BLaER1 treated with 17β-estradiol and CSF1 and Interleukin-3, amounts not matched to agents 10 nM and 100 nM (cell line): ENCODE data around the gene RAB11FIP3.

Experiments
- H3K27ac ChIP-seq, 11 experiments: shearing (Covaris generic); formaldehyde crosslinking; 2 replicates each; pipeline ENCODE4 v1.8.1; 2022
- H3K27me3 ChIP-seq, 11 experiments: shearing (Covaris generic); formaldehyde crosslinking; 2 replicates each; pipeline ENCODE4 v1.8.1; 2022
- H3K36me3 ChIP-seq, 11 experiments: shearing (Covaris generic); formaldehyde crosslinking; 2 replicates each; pipeline ENCODE4 v1.8.1; 2022
- H3K4me1 ChIP-seq, 10 experiments: shearing (Covaris generic); formaldehyde crosslinking; 2 replicates each; pipeline ENCODE4 v1.8.1; 2022
- H3K4me2 ChIP-seq, 11 experiments: shearing (Covaris generic); formaldehyde crosslinking; 2 replicates each; pipeline ENCODE4 v1.8.1; 2022
- H3K4me3 ChIP-seq, 10 experiments: shearing (Covaris generic); formaldehyde crosslinking; 2 replicates each; pipeline ENCODE4 v1.8.1; 2022
- H3K9ac ChIP-seq, 11 experiments: shearing (Covaris generic); formaldehyde crosslinking; 2 replicates each; pipeline ENCODE4 v1.8.1; 2022
- H3K9me3 ChIP-seq, 11 experiments: shearing (Covaris generic); formaldehyde crosslinking; replicated peaks in 1 of 11; 2 replicates each; pipeline ENCODE4 v1.8.1; 2022
- H4K20me1 ChIP-seq, 11 experiments: shearing (Covaris generic); formaldehyde crosslinking; 2 replicates each; pipeline ENCODE4 v1.8.1; 2022
- Cebpa-rat ChIP-seq, 11 experiments: shearing (Covaris generic); IDR thresholded peaks; 2 replicates each; pipeline ENCODE4 v1.8.1; 2022

The RAB11FIP3 gene

DNA sequence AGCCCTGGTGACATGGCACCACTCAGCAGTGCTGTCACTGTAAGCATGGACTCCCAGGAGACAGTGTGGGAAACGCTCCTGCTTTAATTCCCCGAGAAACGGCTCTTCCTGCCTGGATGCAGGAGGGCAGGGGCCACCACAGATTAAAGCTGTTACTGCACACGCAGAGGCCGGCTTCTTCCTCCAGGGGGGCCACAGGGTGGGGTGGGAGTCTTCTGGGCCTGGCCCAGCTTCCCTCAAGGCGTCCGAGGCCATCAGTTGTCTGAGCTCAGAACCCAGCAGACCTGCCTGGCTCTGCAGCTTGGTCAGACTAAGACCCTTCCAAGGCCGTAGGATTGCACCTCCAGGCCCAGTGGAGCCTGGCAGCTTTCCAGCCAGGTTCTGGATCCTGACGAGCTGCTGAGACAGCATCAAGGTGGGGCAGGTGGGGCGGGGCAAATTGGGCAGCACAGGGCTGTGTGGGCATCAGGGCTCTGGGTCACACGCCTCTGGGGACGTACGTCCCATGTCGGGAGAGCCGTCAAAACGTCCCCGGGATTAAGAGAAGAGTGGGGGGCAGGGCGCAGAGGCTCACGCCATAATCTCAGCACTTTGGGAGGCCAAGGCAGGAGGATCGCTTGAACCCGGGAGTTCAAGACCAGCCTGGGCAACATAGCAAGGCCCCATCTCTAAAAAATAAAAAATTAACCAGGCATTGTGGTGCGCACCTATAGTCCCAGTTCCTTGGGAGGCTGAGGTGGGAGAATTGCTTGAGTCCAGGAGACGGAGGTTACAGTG, 97.1 kb downstream of the RAB11FIP3 start:
- Histone ChIP-seq H3K9me3 (no peaks in the 10 kb centered on the region), H3K4me2 (peak overlapping the region in 2 of 11 experiments; percentile 96 to 100; a peak in 1 of 22 replicates), H3K4me1 (peaks cover 37 to 83% (median 61%) of the 10 kb centered on the region in 10 experiments), H4K20me1 (peaks cover 0 to 88% (median 68%) of the 10 kb centered on the region in 11 experiments; a peak in 21 of 22 replicates), H3K9ac (no peak overlapping the region), H3K27ac (no peak overlapping the region), H3K4me3 (no peak overlapping the region), H3K36me3 (peaks cover 13 to 59% (median 33%) of the 10 kb centered on the region in 11 experiments; a peak in 21 of 22 replicates), H3K27me3 (no peaks in the 10 kb centered on the region)
- TF ChIP-seq Cebpa-rat (IDR thresholded peaks at IDR 0.05), result no peak

DNA sequence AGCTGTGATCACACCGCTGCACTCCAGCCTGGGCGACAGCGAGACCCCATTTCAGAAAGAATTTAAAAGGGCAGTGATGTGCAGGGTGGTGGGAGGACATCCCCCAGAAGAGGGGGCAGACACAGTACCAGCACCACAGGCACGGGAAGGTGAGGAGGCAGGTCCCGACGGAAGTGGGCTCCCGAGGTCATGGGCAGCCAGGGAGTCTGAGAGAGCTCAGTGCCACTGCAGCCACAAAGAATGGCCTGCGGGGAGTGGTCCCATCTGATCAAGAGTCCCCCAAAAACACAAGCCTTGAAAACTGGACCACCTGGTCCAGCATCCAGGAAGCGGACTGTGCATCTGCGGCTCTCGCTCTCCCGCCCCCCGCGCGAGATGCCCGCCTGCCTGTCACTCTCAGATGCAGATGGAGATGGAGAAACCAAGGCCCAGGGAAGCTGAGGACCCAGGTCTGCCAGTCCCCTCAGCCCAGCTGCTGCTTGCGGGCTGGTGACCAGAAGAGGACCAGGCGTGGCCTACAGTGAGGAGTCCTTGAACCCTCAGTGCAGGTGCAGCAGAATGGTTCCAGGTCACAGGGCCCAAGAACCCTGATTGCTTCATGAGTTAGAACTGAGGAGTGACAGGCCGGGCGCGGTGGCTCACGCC, 97.8 kb downstream of the RAB11FIP3 start:
- H3K4me3 ChIP-seq, result no peak overlapping the region
- H3K27me3 ChIP-seq, result no peaks in the 10 kb centered on the region
- H3K27ac ChIP-seq, result no peak overlapping the region
- peaks cover 0 to 82% (median 62%) of the 10 kb centered on the region in 11 experiments; a peak in 21 of 22 replicates for H4K20me1 ChIP-seq
- no peak for TF ChIP-seq Cebpa-rat (IDR thresholded peaks at IDR 0.05)
- peaks cover 12 to 52% (median 32%) of the 10 kb centered on the region in 11 experiments; a peak in 21 of 22 replicates for H3K36me3 ChIP-seq
- H3K4me1 ChIP-seq, result peaks cover 37 to 79% (median 61%) of the 10 kb centered on the region in 10 experiments
- H3K9me3 ChIP-seq, result no peaks in the 10 kb centered on the region
- no peak overlapping the region for H3K9ac ChIP-seq
- H3K4me2 ChIP-seq, result peak overlapping the region in 10 of 11 experiments; percentile 15 to 100 (median 98); a peak in 15 of 22 replicates

DNA sequence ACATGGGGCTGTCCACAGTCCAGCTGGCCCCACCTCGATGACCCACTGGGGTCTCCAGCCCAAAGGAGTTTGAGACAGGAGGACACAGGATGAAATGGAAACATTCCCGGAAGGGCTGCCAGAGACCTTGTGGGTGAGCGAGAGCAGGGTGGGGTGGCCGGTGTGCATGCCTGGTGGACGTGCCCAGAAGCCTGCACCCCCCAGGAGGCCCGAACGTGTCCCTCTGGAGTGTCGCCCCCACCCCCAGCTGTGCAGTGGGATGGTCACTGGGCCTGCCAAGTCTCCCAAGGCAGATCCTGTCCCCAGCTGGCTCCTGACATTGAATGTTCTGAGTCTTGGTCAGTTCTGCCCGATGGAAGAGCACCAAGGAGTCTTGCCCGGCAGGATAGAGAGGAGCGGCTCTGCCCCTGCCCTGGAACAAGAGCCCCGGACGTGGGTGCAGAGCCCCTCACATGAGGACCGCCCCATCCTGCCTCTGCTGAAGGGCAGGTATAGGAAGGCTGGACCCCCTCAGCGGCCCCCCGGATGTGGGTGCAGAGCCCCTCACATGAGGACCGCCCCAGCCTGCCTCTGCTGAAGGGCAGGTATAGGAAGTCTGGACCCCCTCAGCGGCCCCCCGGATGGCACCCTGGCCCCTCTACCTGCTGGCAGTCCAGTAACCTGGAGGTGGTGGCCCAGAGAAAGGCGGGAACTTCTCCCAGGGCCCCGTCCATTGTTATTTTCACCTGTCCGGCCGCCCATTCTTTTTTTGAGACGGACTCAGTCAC, 99.0 kb downstream of the RAB11FIP3 start:
- Histone ChIP-seq H3K9ac (peak overlapping the region in 8 of 11 experiments; percentile 2 to 100 (median 97); a peak in 7 of 22 replicates), H3K27ac (peak overlapping the region in 6 of 11 experiments; percentile 35 to 96 (median 94); a peak in 8 of 22 replicates), H3K27me3 (no peaks in the 10 kb centered on the region), H3K9me3 (no peaks in the 10 kb centered on the region), H3K4me1 (peaks cover 44 to 74% (median 57%) of the 10 kb centered on the region in 10 experiments), H3K4me3 (no peak overlapping the region; a peak in 1 of 20 replicates), H4K20me1 (peaks cover 4 to 80% (median 62%) of the 10 kb centered on the region in 11 experiments; a peak in 21 of 22 replicates), H3K36me3 (peaks cover 7 to 43% (median 24%) of the 10 kb centered on the region in 11 experiments; a peak in 20 of 22 replicates), H3K4me2 (peak overlapping the region; percentile 92 to 100 (median 99))
- no peak for TF ChIP-seq Cebpa-rat (IDR thresholded peaks at IDR 0.05)

DNA sequence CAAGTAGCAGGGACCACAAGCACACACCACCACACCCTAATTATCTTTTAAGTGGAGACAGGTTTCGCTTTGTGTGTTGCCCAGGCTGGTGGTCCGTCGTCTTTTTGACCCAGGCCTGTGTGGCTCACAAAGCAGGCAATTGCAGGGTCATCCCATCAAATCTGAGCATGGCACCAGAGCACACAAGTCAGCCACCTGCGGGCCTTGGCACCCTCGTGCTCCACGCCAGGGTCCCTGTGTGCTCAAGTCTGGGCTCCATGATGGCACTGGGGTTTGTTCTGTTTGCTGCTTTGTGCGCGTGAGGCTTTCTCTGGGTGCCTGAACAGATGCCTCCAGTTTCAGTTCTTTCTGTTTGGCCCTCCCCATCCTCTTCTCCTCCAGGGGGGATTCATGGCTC, 99.7 kb downstream of the RAB11FIP3 start:
- Histone ChIP-seq H3K4me2 (peak overlapping the region; percentile 92 to 100 (median 99)), H4K20me1 (peaks cover 10 to 80% (median 62%) of the 10 kb centered on the region in 11 experiments), H3K27me3 (no peaks in the 10 kb centered on the region), H3K9me3 (no peaks in the 10 kb centered on the region), H3K27ac (peak overlapping the region in 9 of 11 experiments; percentile 21 to 97 (median 94); a peak in 15 of 22 replicates), H3K36me3 (peaks cover 11 to 43% (median 25%) of the 10 kb centered on the region in 11 experiments; a peak in 21 of 22 replicates), H3K9ac (peak overlapping the region; percentile 90 to 100 (median 97); a peak in 21 of 22 replicates), H3K4me3 (peak overlapping the region in 2 of 10 experiments; percentile 93 to 99; a peak in 4 of 20 replicates), H3K4me1 (peaks cover 50 to 74% (median 57%) of the 10 kb centered on the region in 10 experiments)
- no peak for TF ChIP-seq Cebpa-rat (IDR thresholded peaks at IDR 0.05)

DNA sequence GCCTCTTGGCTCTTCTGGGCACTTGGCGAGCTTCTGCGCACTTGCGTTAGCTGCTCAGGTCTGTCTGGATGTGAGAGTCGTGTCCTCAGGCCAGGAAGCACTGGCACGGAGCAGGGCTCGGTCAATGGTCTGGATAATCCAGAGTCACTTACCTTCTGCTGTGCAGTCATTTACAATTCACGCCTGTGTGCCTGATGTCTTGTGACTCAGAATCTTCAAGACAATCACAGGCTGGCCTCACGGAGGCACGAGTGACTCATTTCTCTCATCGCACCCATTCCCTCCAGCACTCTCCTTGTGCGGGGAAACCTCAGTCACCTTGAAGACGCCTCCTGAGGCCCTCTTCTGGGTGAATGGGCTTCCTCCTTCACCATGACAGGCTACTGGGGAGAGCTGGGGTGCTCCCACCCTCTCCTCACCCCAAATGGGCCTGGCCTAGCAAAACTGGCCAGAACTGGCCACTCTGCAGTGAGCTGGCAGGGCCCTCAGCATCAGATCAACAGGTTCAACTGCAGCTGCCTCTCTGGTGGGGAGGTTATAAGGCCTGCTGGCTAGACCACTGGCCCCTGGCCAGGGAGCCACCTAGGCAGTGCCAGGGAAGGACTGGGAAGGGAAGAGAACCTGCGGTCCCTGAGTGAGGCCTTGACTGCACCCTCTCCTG, 100.2 kb downstream of the RAB11FIP3 start:
- Histone ChIP-seq H4K20me1 (peaks cover 16 to 80% (median 64%) of the 10 kb centered on the region in 11 experiments), H3K27ac (peak overlapping the region in 10 of 11 experiments; percentile 89 to 99 (median 95); a peak in 18 of 22 replicates), H3K9ac (peak overlapping the region; percentile 90 to 100 (median 97))

DNA sequence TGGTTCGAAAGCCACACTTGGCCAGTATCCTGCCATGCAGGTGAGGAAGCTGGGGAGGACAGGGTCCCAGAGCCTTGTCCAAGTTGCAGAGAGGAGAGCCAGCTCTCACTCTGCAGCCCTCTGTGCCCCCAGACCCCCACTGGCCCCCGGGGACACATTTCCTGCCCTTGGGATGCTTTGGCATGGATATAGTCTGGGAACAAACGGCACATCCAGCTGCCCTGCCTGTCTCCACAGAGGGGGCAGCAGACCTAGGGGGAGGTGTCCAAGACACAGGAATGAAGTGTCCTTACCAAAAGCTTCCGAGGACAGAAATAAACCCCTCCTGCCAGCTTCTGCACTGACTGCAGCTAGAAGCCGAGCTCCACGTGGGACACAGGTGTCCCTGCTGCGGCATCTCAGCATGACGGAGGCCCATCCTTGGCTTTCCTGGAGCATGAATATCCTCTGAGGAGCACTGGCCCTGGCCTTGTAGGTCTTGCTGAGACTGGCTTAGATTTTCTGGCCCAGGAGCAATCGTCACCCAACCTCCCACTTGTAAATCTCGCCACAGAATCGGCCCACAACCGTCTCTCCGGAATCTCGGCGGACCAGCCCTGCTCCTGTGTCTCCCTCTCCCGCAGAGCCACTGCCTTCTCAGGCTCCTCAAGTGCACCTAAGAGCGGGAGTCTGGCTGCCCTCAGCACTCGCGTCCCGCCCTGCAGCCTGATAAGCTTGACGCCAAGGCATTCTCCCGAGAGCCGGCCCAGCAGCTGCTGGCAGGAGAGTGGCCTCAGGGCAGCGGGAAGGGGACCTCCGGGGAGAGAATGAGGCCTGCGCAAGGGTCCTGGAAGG, 100.9 kb downstream of the RAB11FIP3 start:
- H3K27ac ChIP-seq, result peak overlapping the region; percentile 89 to 99 (median 95)

More for the DNA sequence above, 100.2 kb downstream of the RAB11FIP3 start:
- H3K4me3 ChIP-seq, result peak overlapping the region; percentile 92 to 100 (median 98)
- H3K36me3 ChIP-seq, result peaks cover 13 to 43% (median 25%) of the 10 kb centered on the region in 11 experiments; a peak in 21 of 22 replicates
- no peaks in the 10 kb centered on the region for H3K9me3 ChIP-seq
- H3K27me3 ChIP-seq, result no peaks in the 10 kb centered on the region
- TF ChIP-seq Cebpa-rat (IDR thresholded peaks at IDR 0.05), result no peak
- peak overlapping the region; percentile 92 to 100 (median 99) for H3K4me2 ChIP-seq
- H3K4me1 ChIP-seq, result peaks cover 56 to 74% (median 60%) of the 10 kb centered on the region in 10 experiments

More for the DNA sequence above, 100.9 kb downstream of the RAB11FIP3 start:
- peaks cover 9 to 42% (median 24%) of the 10 kb centered on the region in 11 experiments; a peak in 20 of 22 replicates for H3K36me3 ChIP-seq
- H3K27me3 ChIP-seq, result no peaks in the 10 kb centered on the region
- peak overlapping the region; percentile 92 to 100 (median 99) for H3K4me2 ChIP-seq
- H3K9ac ChIP-seq, result peak overlapping the region; percentile 90 to 100 (median 97)
- peaks cover 23 to 80% (median 70%) of the 10 kb centered on the region in 11 experiments for H4K20me1 ChIP-seq
- no peaks in the 10 kb centered on the region for H3K9me3 ChIP-seq
- peak overlapping the region; percentile 92 to 100 (median 98) for H3K4me3 ChIP-seq
- peaks cover 62 to 72% (median 66%) of the 10 kb centered on the region in 10 experiments for H3K4me1 ChIP-seq
- no peak for TF ChIP-seq Cebpa-rat (IDR thresholded peaks at IDR 0.05)
